Fibroblast of the aortic adventitia (primary cell): Measurements from ENCODE around the gene MRPL43. TPM values are rescaled to one million over a fixed set of nuclear protein-coding genes. Genes with fewer than 3 reads are reported as not detected.

Experiments
- DNase-seq: peaks from one replicate; pipeline ENCODE4 v3.0.0-alpha.2; 2010; ENCODE audit warnings: low read depth
- H3K4me3 ChIP-seq: 2 replicates; pipeline ENCODE4 v1.5.1; 2011; ENCODE audit warnings: low read depth, mild to moderate bottlenecking, control low read depth, low read length, moderate library complexity
- total RNA-seq: library from RNA; depleted of rRNA; stranded (reverse); fragments of >200 nt; gene quantifications from 2 replicates; pipeline ENCODE4 v1.2.3, GENCODE V29; 2012; ENCODE audit warnings: low replicate concordance
- TF ChIP-seq, protein P1 (sequence below): IDR thresholded peaks from 2 replicates; pipeline ENCODE4 v1.5.1; 2011; ENCODE audit warnings: mild to moderate bottlenecking, low read length, control low read depth, inconsistent platforms; ENCODE audit not compliant: insufficient read depth

Gene MRPL43
- total RNA-seq, 1 donor = 38.2 TPM

DNA sequence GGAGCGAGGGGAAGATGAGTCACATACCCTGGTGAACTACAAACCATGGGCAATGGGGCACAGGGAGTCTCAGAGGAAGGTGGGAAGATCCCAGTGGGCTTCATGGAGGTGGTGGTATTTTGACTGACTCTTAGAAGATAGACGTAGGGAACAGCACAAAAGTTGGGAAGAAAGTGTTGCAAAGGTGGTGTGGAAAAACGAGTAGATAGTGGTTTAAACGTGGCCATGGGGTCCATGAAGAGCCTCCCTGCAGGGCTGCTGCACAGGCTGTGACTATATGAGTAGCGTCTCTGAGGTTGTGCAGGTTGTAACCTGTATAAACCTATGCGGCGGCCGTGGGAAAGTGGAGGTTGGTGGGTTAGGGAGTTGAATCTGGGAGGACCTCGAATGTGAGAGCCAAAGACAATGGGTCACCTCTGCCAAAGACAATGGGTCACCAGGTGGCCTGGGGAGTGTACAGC, 26.1 kb upstream of the MRPL43 start:
- TF ChIP-seq, protein P1, sequence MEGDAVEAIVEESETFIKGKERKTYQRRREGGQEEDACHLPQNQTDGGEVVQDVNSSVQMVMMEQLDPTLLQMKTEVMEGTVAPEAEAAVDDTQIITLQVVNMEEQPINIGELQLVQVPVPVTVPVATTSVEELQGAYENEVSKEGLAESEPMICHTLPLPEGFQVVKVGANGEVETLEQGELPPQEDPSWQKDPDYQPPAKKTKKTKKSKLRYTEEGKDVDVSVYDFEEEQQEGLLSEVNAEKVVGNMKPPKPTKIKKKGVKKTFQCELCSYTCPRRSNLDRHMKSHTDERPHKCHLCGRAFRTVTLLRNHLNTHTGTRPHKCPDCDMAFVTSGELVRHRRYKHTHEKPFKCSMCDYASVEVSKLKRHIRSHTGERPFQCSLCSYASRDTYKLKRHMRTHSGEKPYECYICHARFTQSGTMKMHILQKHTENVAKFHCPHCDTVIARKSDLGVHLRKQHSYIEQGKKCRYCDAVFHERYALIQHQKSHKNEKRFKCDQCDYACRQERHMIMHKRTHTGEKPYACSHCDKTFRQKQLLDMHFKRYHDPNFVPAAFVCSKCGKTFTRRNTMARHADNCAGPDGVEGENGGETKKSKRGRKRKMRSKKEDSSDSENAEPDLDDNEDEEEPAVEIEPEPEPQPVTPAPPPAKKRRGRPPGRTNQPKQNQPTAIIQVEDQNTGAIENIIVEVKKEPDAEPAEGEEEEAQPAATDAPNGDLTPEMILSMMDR = no peak
- H3K4me3 ChIP-seq = no peak overlapping the region
- no peak for DNase-seq

DNA sequence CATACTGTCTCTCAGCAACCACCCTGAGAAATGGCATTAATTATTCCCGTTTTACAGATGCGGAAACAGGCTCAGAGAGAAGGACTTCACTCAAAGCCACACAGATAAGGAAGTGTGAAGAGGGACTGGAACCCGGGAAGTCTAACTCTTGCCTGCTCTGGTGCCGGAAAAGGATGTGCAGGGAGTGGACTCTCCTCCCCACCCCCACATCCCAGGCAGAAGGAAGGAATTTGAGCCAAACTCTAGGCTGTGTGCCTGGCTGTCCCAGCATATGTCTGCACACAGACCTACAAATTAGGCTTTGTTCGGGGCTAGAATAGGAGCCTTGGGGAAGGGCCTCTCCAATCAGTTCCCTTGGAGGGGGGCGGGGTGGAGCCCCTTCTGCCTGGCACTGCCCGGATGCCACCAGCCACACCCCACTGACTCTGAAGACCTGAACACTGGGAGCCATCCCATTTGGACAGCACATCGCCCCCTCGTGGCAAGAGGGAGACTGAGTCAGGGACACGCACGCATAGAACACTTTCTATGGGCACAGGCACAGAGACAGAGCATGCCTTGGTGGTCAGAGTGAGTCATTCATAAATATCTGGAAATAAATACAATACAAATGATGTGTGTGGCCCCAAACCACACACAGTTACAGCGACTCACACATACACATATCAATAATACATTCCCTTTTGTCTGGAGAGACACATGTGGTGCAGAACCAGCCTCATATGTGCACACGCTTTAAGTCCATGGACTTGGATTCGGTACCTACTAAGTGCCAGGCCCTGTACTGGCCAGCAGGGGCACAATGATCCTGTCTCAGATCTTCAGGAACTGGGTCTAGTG, 25.4 kb upstream of the MRPL43 start:
- TF ChIP-seq, protein P1 = peak; percentile 81
- DNase-seq = peak; percentile 91
- no peak overlapping the region for H3K4me3 ChIP-seq

DNA sequence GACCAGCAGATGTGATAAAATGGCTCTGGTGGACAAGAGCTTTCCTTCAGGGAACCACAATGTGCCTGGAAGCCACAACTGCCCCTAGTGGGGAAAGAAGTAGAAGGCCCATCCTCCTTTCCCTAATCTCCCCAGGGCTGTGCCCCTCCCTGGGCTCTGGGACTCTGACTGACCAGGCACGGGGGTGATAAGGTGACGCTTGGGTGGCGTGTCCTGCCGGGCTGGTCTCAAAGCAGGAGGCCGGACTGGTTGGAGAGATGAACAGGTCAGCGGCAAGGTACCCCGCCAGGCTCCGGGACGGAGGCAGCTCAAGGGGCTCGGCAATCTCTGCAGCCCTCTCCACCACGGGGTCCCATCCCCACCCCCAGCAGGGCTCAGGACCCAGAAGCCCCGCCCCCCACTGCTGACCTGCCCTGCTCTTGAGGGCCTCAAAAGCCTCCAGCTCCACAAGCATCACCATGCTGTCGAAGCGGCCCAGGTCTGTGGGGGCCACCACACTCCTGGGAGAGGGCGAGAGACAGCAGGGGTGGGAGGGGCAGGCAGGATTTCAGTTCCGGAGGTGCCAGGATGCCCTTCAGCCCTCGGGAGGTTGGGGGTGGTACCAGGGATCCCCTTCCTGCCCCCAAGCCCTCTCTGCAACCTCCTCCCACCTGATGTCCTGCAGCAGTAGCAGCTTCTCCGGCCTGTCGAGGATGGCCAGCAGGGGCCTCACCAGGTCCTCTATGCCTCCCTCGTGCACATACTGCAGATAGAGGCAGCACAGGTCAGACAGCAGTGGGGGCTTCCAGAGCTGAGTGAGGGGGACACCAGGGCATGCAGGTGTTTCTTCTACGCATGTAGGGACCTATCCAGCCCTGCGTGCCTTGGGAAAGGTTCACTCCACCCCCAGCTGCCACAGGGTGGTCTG, 24.5 kb upstream of the MRPL43 start:
- no peak overlapping the region for H3K4me3 ChIP-seq
- DNase-seq = peak; percentile 23
- TF ChIP-seq, protein P1 = peak; percentile 51

DNA sequence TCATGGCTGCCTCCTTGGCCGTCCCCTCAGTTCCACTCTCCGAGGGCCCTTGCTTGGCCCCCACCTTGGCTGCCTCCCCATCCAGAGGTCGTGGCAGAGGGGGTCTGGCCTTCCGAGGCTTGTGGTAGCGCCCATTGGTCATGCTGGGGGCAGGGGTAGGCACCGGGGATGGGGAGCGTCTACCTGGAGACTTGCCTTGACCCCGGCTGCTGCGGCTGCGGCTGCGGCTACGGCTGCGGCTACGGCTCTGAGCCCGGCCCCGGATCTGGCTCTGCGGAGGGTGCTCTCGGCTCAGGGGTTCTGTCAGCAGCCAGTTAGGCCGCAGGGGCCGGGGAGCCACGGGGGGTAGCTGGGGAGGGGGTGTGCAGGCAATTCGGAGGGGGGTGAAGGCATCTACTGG, 23.0 kb upstream of the MRPL43 start:
- no peak for DNase-seq
- no peak overlapping the region for H3K4me3 ChIP-seq
- TF ChIP-seq, protein P1 = no peak

DNA sequence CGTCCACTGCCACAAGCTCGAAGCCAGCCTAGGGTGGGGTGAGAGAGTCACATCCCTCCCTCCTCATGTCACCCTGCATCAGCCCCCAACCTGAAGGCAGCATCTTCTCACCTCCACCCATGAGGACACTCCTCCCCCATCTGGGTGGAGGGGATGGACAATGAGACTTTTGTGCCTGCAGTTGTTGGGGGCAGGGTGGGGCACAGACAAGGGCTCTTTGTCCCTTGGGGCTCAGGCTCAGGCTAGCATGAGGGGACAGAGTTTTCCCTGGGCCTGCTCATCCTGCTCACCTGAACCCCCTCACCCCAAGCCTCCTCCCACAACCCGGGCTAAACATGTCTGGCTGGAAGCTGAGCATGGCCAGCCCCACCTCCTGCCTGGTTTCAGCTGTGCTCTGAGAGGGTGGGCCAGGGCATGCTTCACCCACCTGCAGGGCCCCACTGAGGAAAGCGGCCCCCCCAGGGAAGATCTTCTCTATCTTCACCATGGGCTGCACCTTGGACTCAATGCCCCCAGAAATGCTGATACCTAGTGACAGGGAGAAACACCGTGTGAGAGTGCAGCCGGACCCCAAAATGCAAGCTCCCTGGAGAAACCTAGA, 21.6 kb upstream of the MRPL43 start:
- H3K4me3 ChIP-seq = no peak overlapping the region
- TF ChIP-seq, protein P1 = no peak
- DNase-seq = no peak
